ENCODE results near the gene PPP1R37.

- no peak for TF ChIP-seq CTCF (IDR thresholded peaks at IDR 0.05; ENCODE audit: poor library complexity, severe bottlenecking)
- no peak for TF ChIP-seq POLR2AphosphoS5 (IDR thresholded peaks at IDR 0.05)
Measured at GRCh38 chr19:45164577-45165335, 71.8 kb downstream of the PPP1R37 start.
